Neutrophil (primary cell): Measurements from ENCODE around the gene RGMA.
"Not testable (repeated sequence)": the region's sequence is repeated elsewhere in the genome, so short reads cannot be mapped to it uniquely, and the experiment has no call there.

Source experiments
- H3K27ac ChIP-seq: fragments of 200-600 bp; sonication (generic); 2 replicates; pipeline ENCODE4 v1.5.1; 2016; ENCODE audit warnings: mild to moderate bottlenecking, moderate library complexity
- H3K27me3 ChIP-seq: fragments of 200-600 bp; sonication (generic); 2 replicates; pipeline ENCODE4 v1.6.0; 2016; ENCODE audit warnings: mild to moderate bottlenecking
- H3K36me3 ChIP-seq: fragments of 200-600 bp; sonication (generic); 2 replicates; pipeline ENCODE4 v1.5.1; 2017
- H3K4me1 ChIP-seq, 2 experiments: fragments of 200-600 bp in 1 of 2; sonication (generic) in 1 of 2; 1 replicate in 1 of 2; 2 replicates in 1 of 2; pipeline versions ENCODE4 v1.5.1 to v1.6.1; 2013 to 2016; ENCODE audit warnings: low read depth in 1 of 2, low read length in 1 of 2, mild to moderate bottlenecking in 1 of 2, moderate library complexity in 1 of 2; ENCODE audit not compliant: control insufficient read depth in 1 of 2, insufficient read depth in 1 of 2
- H3K4me3 ChIP-seq, 2 experiments: fragments of 200-600 bp in 1 of 2; sonication (generic) in 1 of 2; 1 replicate in 1 of 2; 2 replicates in 1 of 2; pipeline ENCODE4 v1.5.1; 2013 to 2016; ENCODE audit warnings: low read depth in 1 of 2, low read length in 1 of 2, mild to moderate bottlenecking in 1 of 2, moderate library complexity in 1 of 2
- H3K9me3 ChIP-seq: fragments of 200-600 bp; sonication (generic); 2 replicates; pipeline ENCODE4 v1.5.1; 2016
- CTCF ChIP-seq: fragments of 200-600 bp; sonication (generic); IDR thresholded peaks from 2 replicates; pipeline ENCODE4 v1.5.1; 2016; ENCODE audit warnings: antibody characterized with exemption

Gene RGMA

GRCh38 chr15:93063262-93063671, 25.7 kb downstream of the RGMA start:
- Histone ChIP-seq H3K27ac (no peak overlapping the region), H3K4me1 (no peaks in the 10 kb centered on the region)

GRCh38 chr15:93062628-93063261, 26.3 kb downstream of the RGMA start:
- not testable (repeated sequence) for H3K36me3 ChIP-seq, H3K27ac ChIP-seq, H3K4me3 ChIP-seq, H3K4me1 ChIP-seq, H3K9me3 ChIP-seq
- peaks cover 43% of the 10 kb centered on the region for H3K27me3 ChIP-seq

More at GRCh38 chr15:93063262-93063671, 25.7 kb downstream of the RGMA start:
- Histone ChIP-seq H3K4me3 (no peak overlapping the region), H3K9me3 (no peaks in the 10 kb centered on the region), H3K36me3 (no peaks in the 10 kb centered on the region), H3K27me3 (peaks cover 43% of the 10 kb centered on the region)
- no peak for TF ChIP-seq CTCF

- Histone ChIP-seq H3K27me3 (peaks cover 47% of the 10 kb centered on the region), H3K36me3 (no peaks in the 10 kb centered on the region), H3K27ac (no peak overlapping the region), H3K4me3 (no peak overlapping the region), H3K9me3 (no peaks in the 10 kb centered on the region), H3K4me1 (no peaks in the 10 kb centered on the region)
- TF ChIP-seq CTCF = no peak
These were observed 28.4 kb downstream of the RGMA start for GRCh38 chr15:93060336-93061248.

GRCh38 chr15:93059442-93059841, 29.6 kb downstream of the RGMA start:
- Histone ChIP-seq H3K4me1 (no peaks in the 10 kb centered on the region), H3K27me3 (peaks cover 44% of the 10 kb centered on the region), H3K36me3 (no peaks in the 10 kb centered on the region), H3K27ac (no peak overlapping the region), H3K4me3 (no peak overlapping the region), H3K9me3 (no peaks in the 10 kb centered on the region)
- no peak for TF ChIP-seq CTCF

- Histone ChIP-seq H3K4me1 (no peaks in the 10 kb centered on the region), H3K4me3 (no peak overlapping the region), H3K27me3 (peaks cover 40% of the 10 kb centered on the region), H3K9me3 (no peaks in the 10 kb centered on the region), H3K36me3 (no peaks in the 10 kb centered on the region), H3K27ac (no peak overlapping the region)
- TF ChIP-seq CTCF = no peak
These were observed 30.0 kb downstream of the RGMA start for GRCh38 chr15:93058904-93059427.

- H3K4me1 ChIP-seq = no peaks in the 10 kb centered on the region
- no peaks in the 10 kb centered on the region for H3K36me3 ChIP-seq
- H3K27me3 ChIP-seq = peaks cover 31% of the 10 kb centered on the region
- no peak overlapping the region for H3K4me3 ChIP-seq
- no peak for TF ChIP-seq CTCF
- H3K27ac ChIP-seq = no peak overlapping the region
- no peaks in the 10 kb centered on the region for H3K9me3 ChIP-seq
These were observed 30.9 kb downstream of the RGMA start for GRCh38 chr15:93058128-93058527.
